HK-2 (cell line): Measurements from ENCODE around the gene TMEM219.
"Not testable (repeated sequence)": the region's sequence is repeated elsewhere in the genome, so short reads cannot be mapped to it uniquely, and the experiment has no call there.

Experiments used
- DNase-seq: peaks from one replicate; pipeline ENCODE4 v3.0.0-alpha.2; 2018; ENCODE audit not compliant: unreplicated experiment

Gene TMEM219

DNA sequence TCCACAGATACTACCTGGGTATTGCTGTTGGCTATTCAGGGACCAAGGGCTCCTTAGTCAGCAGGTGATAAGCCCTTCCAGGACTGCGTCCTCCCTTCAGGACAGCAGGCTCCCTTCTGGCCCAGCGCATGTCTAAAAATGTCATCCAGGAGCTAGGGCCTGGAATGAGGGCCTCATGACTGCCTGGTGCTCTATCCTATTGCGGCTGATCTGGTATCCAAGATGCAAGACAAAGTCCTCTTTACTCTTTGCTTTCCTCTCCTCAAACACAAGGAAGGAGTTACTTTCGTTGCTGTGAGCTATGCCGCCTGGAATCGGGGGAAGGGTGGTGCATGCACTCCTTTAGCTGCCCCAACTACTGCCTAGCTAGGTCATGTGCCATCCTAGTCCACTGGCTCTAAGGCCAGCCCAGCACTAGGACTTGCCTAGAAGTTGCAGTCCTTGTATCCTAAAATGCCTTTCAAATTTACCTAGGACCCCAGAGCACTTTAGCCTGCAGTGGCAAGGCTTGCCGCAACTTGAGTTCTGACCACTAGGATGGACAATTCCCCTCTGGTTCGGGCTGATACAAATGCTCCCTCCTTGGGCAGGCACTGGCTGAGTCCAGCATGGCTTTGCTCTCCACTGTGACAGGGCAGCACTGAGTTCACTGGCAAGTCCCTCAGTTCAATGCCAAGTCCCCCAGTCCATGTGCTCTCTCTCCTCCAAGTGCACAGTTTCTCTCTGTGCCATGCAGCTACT is 10.1 kb upstream of the TMEM219 start:
- no peak for DNase-seq

GRCh38 chr16:29958756-29959155 is 3.1 kb upstream of the TMEM219 start:
- DNase-seq: no peak

DNA sequence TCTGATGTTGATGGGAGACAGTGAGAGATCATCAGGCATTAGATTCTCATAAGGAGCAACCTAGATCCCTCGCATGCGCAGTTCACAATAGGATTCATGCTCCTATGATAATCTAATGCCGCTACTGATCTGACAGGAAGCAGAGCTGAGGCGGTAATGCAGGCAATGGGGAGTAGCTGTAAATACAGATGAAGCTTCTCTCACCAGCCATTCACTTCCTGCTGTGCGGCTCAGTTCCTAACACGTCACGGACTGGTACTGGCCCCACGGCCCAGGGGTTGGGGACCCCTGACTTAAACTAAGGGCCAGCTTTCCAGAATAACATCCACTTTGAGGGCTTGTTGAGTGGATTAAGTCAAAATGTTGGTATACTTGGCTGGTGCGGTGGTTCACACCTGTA is 2.6 kb upstream of the TMEM219 start:
- DNase-seq: no peak

DNA sequence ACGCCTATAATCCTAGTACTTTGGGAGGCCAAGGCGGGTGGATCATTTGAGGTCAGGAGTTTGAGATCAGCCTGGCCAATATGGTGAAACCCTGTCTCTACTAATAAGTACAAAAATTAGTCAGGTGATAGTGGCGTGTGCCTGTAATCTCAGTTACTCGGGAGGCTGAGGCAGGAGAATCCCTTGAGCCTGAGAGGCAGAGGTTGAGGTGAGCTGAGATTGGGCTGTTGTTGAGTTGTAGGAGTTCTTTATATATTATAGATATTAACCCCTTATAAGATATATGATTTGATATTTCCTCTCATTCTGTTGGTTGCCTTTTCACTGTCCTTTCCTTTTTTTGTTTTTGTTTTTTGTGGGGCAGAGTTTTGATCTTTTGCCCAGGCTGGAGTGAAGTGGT is 2.1 kb upstream of the TMEM219 start:
- DNase-seq: not testable (repeated sequence)

GRCh38 chr16:29961127-29961478 is 776 bp upstream of the TMEM219 start:
- no peak for DNase-seq

GRCh38 chr16:29962344-29962994 is 590 bp downstream of the TMEM219 start:
- no peak for DNase-seq

DNA sequence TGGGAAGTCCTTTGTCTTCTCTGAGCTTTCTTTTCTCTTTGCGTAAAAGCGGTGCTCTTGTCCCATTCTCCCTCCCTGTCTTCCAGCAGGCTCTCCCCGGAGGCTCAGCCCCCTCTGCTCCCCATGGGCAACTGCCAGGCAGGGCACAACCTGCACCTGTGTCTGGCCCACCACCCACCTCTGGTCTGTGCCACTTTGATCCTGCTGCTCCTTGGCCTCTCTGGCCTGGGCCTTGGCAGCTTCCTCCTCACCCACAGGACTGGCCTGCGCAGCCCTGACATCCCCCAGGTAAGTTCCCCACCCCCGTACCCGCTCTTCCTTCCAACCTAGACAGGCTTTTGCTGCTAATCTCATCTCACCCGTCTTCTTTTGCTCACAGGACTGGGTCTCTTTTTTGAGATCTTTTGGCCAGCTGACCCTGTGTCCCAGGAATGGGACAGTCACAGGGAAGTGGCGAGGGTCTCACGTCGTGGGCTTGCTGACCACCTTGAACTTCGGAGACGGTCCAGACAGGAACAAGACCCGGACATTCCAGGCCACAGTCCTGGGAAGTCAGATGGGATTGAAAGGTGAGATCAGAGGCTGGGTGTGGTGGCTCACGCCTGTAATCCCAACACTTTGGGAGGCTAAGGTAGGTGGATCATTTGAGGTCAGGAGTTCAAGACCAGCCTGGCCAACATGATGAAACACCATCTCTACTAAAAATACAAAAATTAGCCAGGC is 1.3 kb downstream of the TMEM219 start:
- DNase-seq: no peak

DNA sequence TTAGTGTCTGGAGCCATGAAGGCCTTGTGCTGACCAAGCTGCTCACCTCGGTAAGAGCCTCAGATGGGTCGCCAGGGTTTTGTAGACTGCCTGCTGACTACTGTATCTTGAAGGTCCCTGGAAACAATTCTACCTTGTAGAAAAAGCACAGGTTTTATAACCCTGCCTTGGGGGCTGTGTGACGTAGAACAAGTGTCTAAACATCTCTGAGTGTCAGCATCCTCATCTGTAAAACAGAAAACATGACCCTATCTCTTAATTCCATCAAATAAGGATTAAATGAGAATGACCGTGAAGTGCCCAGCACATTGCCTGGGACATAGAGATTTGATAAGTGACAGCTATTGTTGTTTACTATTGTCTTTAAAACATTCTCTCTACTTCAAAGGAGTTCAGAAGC is 6.3 kb downstream of the TMEM219 start:
- no peak for DNase-seq

- DNase-seq: no peak
Measured at GRCh38 chr16:29971304-29971703, 9.4 kb downstream of the TMEM219 start.

GRCh38 chr16:29972500-29972899 is 10.6 kb downstream of the TMEM219 start:
- no peak for DNase-seq

GRCh38 chr16:29972992-29973383 is 11.1 kb downstream of the TMEM219 start:
- DNase-seq: no peak

DNA sequence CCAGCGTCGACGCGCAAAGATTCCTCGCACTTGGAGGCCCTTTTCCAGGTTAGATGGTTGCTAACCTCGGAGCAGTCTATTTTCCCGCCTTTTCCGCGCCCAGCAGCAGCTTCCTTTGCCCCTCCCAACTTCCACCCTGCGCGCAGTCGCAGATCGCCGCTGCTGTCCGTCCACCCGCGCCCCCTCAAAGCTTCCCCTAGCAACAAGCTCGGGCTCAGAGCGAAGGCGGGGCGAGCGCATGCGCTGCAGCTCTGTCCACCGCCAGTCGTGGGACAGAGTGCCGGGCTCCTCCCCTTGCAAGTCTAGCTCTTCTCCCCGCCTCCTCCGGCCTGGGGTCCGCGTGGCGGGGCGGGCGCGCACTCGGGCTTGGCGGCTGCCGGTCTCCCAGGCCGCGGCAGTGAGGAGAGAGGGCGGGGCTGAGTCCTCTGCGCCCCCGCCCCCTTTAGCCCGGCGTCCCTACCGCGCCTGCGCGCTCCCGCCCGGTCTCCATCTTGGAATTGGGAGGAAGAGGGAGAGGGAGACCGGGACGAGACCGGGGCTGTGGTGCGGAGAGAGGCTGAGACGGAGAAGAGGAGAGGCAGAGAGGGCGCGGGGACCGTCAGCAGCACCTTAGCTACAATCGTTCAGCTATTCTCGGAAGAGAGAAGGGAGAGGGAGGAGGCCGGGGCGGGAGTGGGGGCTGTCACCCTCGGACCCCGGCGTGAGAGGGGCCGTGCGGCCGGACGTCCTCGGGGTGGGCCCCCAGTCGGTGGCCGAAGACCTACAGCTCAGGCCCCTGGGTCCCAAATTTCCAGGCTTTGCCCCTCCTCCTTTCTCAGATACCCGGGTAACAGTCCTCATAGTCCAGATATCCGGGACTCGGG is 11.7 kb downstream of the TMEM219 start, which contains the start of gene TAOK2:
Gene TAOK2, plus strand, starts transcription at position 485 of the 863 bp plus-strand sequence. CDS start 3,905 bp downstream, outside the sequence.
- peak; percentile 97 for DNase-seq

- DNase-seq: no peak
Measured at GRCh38 chr16:29974291-29975133, 12.6 kb downstream of the TMEM219 start.

DNA sequence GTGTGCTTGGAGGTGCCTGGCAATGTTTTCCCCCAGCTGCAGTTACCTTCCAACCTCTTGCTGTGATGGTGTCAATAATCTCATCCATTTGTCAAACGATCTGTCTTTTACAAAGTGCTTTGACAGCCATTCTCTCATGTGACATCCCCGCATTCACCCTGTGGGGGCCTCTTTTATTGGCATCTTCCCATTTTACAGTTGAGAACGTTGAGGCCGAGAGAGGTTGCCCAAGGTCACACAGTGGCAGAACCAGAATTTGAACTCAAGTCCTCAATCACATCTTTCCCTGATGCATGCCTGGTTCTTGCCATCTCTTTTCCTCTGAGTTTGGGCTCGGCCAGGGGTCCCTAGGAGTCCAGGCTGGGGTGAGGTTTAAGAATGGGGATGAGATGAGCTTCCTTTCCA is 13.3 kb downstream of the TMEM219 start:
- DNase-seq: no peak

DNA sequence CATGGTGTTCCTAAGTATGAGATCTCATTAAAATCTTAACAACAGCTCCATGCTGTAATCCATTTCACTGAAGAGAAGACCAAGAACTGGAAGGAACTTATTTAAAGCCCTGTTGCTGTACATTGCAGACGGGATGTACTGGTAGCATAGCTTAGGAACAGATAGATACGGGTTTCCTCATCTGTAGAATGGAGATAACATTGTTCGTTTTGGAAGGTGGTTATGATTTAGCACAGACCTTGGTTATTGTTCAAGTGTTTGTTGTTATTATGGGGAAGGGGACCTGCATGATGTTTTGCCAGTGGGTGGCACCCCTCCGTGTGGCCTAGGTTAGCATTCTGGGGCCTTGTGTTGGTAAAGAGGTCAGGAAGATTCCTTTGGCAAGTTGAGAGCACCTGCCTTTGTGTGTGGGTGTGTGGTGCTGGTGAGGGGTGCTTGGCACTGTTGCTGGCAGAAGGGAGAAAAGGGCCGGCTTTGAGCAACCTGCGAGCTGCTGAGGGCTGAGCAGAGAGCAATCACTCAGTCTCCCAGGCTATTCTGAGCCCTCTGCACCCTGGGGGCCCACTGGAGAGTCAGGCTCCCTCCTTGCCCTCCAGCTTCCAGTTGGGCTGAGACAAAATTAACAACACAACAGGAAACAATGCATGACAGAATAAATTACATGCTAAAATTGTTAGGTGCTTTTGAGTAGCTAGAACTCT is 14.1 kb downstream of the TMEM219 start:
- no peak for DNase-seq

DNA sequence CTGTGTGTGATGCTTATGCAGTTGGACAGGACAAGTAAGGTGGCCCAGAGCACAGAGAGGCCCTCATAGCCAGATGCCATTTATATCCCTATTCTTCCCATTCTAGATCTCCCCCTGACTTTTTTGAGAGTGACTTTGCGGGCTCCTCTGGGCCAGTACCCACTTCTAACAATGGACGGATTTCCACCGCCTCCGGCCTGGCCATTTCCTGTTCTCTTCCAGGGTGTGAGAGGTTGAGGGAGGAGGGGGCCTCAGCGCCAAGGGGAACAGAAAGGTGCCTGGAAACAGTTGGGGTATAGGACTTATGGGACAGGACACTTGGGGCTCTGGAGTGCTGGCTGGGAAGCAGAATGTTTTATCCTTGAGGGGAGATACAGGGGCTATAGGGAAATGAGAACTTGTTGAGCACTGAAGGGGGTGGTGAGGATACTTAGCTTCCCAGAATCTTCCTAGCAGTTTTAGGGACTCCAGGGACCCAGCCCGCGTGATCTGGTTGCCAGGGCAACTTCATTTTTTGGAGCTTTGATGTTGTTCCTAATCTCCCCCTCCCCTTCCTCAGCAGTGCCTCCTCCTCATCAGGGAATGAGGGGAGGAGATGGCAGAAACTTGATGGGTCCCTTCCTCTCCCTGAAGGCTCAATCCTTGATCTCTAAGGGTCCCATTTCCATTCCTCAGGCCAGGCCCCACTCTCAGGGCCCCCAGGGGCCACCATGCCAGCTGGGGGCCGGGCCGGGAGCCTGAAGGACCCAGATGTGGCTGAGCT is 15.4 kb downstream of the TMEM219 start:
- no peak for DNase-seq

- DNase-seq: no peak
Measured at GRCh38 chr16:29978081-29978480, 16.2 kb downstream of the TMEM219 start.

DNA sequence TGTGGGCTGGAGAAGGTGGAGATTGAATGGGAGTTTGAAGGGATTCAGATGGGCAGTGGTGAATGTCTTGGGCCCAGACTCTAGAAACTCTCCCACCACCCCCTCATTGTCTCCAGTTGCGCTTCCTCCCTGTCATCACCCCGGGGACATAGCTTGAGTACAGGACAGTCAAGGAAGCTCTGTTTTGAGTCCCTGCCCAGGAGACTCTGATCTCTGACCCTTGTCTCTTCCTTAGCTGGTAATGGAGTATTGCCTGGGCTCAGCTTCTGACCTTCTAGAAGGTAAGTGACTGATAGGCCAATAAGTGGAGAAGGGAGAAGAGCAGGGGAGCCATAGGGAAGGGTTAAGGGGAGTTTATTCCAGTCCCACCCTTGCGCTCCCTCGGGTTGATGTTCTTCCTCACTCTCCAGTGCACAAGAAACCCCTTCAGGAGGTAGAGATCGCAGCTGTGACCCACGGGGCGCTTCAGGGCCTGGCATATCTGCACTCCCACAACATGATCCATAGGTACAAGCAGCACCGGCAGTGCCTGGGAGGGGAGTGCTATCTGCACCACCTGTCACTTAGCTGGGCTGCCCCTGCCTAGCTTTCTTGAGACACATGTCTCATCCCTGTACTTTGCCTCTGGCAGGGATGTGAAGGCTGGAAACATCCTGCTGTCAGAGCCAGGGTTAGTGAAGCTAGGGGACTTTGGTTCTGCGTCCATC is 16.8 kb downstream of the TMEM219 start:
- DNase-seq: no peak
